HEK293 (cell line): ENCODE results near the gene VASP.

Experiments
- CTCF ChIA-PET: fragments of 350-600 bp; formaldehyde crosslinking; extraction: SDS; loops from one replicate; lab custom pipeline; 2021; ENCODE audit warnings: antibody characterized with exemption; lab: Yijun Ruan, JAX
- POLR2A ChIA-PET: fragments of 300-600 bp; formaldehyde crosslinking; extraction: SDS; loops from one replicate; lab custom pipeline; 2020; ENCODE audit warnings: antibody characterized with exemption, inconsistent platforms; lab: Yijun Ruan, JAX
- H3K27ac ChIP-seq: fragments of 200-500 bp; sonication (Bioruptor generic); 2 replicates; pipeline ENCODE4 v1.5.1; 2014; ENCODE audit warnings: low read depth, low read length, control low read depth, inconsistent platforms; ENCODE audit errors: extremely low read depth
- H3K36me3 ChIP-seq, 2 experiments: fragments of 200-500 bp in 1 of 2; sonication (Bioruptor generic) in 1 of 2; 1 replicate in 1 of 2; 2 replicates in 1 of 2; pipeline ENCODE4 v1.5.1; 2014 to 2017; ENCODE audit warnings: inconsistent platforms in 2 of 2, low read length in 2 of 2; ENCODE audit not compliant: control insufficient read depth in 2 of 2, insufficient read depth in 1 of 2
- H3K4me1 ChIP-seq: fragments of 200-500 bp; sonication (Bioruptor generic); 2 replicates; pipeline ENCODE4 v1.5.1; 2014; ENCODE audit warnings: mild to moderate bottlenecking, low read length, inconsistent platforms; ENCODE audit not compliant: control insufficient read depth, insufficient read depth
- H3K4me3 ChIP-seq: 2 replicates; pipeline ENCODE4 v1.5.1; 2011; ENCODE audit warnings: low read depth, mild to moderate bottlenecking, control low read depth, low read length, moderate library complexity
- H3K9me3 ChIP-seq: fragments of 200-500 bp; sonication (Bioruptor generic); 2 replicates; pipeline ENCODE4 v1.5.1; 2014; ENCODE audit warnings: low read depth, low read length, inconsistent platforms; ENCODE audit not compliant: control insufficient read depth, insufficient read depth
- BCL6B ChIP-seq: fragments of 450-650 bp; formaldehyde crosslinking; IDR thresholded peaks from 2 replicates; pipeline ENCODE4 v1.5.1; 2017; ENCODE audit warnings: missing biosample characterization, missing genetic modification characterization
- ELK4 ChIP-seq: IDR thresholded peaks from 2 replicates; pipeline ENCODE4 v1.6.1; 2011; ENCODE audit warnings: mild to moderate bottlenecking, low read depth, low read length, borderline replicate concordance
- GLI4 ChIP-seq: fragments of 450-650 bp; formaldehyde crosslinking; IDR thresholded peaks from 2 replicates; pipeline ENCODE4 v1.5.1; 2016; ENCODE audit warnings: missing biosample characterization, missing genetic modification characterization
- KLF1 ChIP-seq: fragments of 450-650 bp; formaldehyde crosslinking; IDR thresholded peaks from 2 replicates; pipeline ENCODE4 v1.5.1; 2016; ENCODE audit warnings: missing biosample characterization, missing genetic modification characterization
- KLF16 ChIP-seq: fragments of 450-650 bp; formaldehyde crosslinking; IDR thresholded peaks from 2 replicates; pipeline ENCODE4 v1.5.1; 2017; ENCODE audit warnings: missing biosample characterization, missing genetic modification characterization
- KLF17 ChIP-seq: fragments of 450-650 bp; formaldehyde crosslinking; IDR thresholded peaks from 2 replicates; pipeline ENCODE4 v1.5.1; 2016; ENCODE audit warnings: missing biosample characterization, missing genetic modification characterization
- MYNN ChIP-seq: fragments of 450-650 bp; formaldehyde crosslinking; IDR thresholded peaks from 2 replicates; pipeline ENCODE4 v1.5.1; 2016; ENCODE audit warnings: missing biosample characterization, missing genetic modification characterization, borderline replicate concordance
- PATZ1 ChIP-seq: fragments of 450-650 bp; formaldehyde crosslinking; IDR thresholded peaks from 2 replicates; pipeline ENCODE4 v1.5.1; 2016; ENCODE audit warnings: missing biosample characterization, missing genetic modification characterization
- PRDM1 ChIP-seq: fragments of 450-650 bp; formaldehyde crosslinking; IDR thresholded peaks from 2 replicates; pipeline ENCODE4; 2016; ENCODE audit warnings: missing biosample characterization, missing genetic modification characterization
- TSHZ1 ChIP-seq: fragments of 450-650 bp; formaldehyde crosslinking; IDR thresholded peaks from 2 replicates; pipeline ENCODE4 v1.5.1; 2016; ENCODE audit warnings: missing biosample characterization, missing genetic modification characterization, borderline replicate concordance
- ZNF10 ChIP-seq: fragments of 450-650 bp; formaldehyde crosslinking; IDR thresholded peaks from 2 replicates; pipeline ENCODE4 v1.5.1; 2017; ENCODE audit warnings: missing biosample characterization, missing genetic modification characterization
- ZNF175 ChIP-seq: fragments of 450-650 bp; formaldehyde crosslinking; IDR thresholded peaks from 2 replicates; pipeline ENCODE4 v1.5.1; 2016; ENCODE audit warnings: missing biosample characterization, missing genetic modification characterization
- ZNF184 ChIP-seq: fragments of 450-650 bp; IDR thresholded peaks from 2 replicates; pipeline ENCODE4 v1.5.1; 2018; ENCODE audit warnings: missing biosample characterization, mild to moderate bottlenecking, missing genetic modification characterization
- ZNF248 ChIP-seq: fragments of 450-650 bp; formaldehyde crosslinking; IDR thresholded peaks from 2 replicates; pipeline ENCODE4 v1.5.1; 2017; ENCODE audit warnings: missing biosample characterization, missing genetic modification characterization
- ZNF280C ChIP-seq: fragments of 450-650 bp; formaldehyde crosslinking; IDR thresholded peaks from 2 replicates; pipeline ENCODE4 v1.5.1; 2016; ENCODE audit warnings: missing biosample characterization, missing genetic modification characterization
- ZNF37A ChIP-seq: fragments of 450-650 bp; IDR thresholded peaks from 2 replicates; pipeline ENCODE4 v1.5.1; 2018; ENCODE audit warnings: missing biosample characterization, missing genetic modification characterization
- ZNF518A ChIP-seq: fragments of 450-650 bp; formaldehyde crosslinking; conservative IDR thresholded peaks from 2 replicates; pipeline ENCODE4 v1.5.1; 2016; ENCODE audit warnings: low read depth, missing biosample characterization, missing genetic modification characterization
- ZNF571 ChIP-seq: fragments of 450-650 bp; formaldehyde crosslinking; IDR thresholded peaks from 2 replicates; pipeline ENCODE4 v1.5.0; 2017; ENCODE audit warnings: missing biosample characterization, missing genetic modification characterization
- ZNF747 ChIP-seq: fragments of 450-650 bp; formaldehyde crosslinking; IDR thresholded peaks from 2 replicates; pipeline ENCODE4 v1.5.1; 2016; ENCODE audit warnings: missing biosample characterization, missing genetic modification characterization
- ZSCAN16 ChIP-seq: fragments of 450-650 bp; formaldehyde crosslinking; IDR thresholded peaks from 2 replicates; pipeline ENCODE4 v1.5.1; 2016; ENCODE audit warnings: missing biosample characterization, missing genetic modification characterization
- ZSCAN30 ChIP-seq: fragments of 450-650 bp; IDR thresholded peaks from 2 replicates; pipeline ENCODE4 v1.5.1; 2018; ENCODE audit warnings: missing biosample characterization, mild to moderate bottlenecking, missing genetic modification characterization, moderate library complexity

The VASP gene

GRCh38 chr19:45547965-45548609 lies 40.8 kb downstream of the VASP start:
- H3K4me1 ChIP-seq = no peaks in the 10 kb centered on the region
- POLR2A ChIA-PET = no interaction called here
- CTCF ChIA-PET = interaction anchor here (0.5 to 8.8 kb wide), 5 partner anchors 10 to 95 kb away, joined by 3 to 60 read pairs (median 3); no protein-coding TSS in a partner anchor
- no peak for TF ChIP-seq ZNF248
- TF ChIP-seq TSHZ1 (tag by site-specific recombination) = no peak
- TF ChIP-seq ZNF571 (tag by site-specific recombination) = no peak
- no peak for TF ChIP-seq ELK4
- TF ChIP-seq GLI4 (tag by site-specific recombination) = no peak
- peak; percentile 81; the same call in 1 of the 2 replicates for TF ChIP-seq KLF17 (tag by site-specific recombination)
- 0 out of 2 replicates have a peak, but pooled peaks have one; percentile 22 for TF ChIP-seq KLF16 (tag by site-specific recombination)
- no peak for TF ChIP-seq ZNF280C (tag by site-specific recombination)
- no peak for TF ChIP-seq ZNF175
- no peak for TF ChIP-seq ZNF184 (tag by site-specific recombination)
- no peak for TF ChIP-seq PATZ1 (tag by site-specific recombination)
- TF ChIP-seq MYNN (tag by site-specific recombination) = no peak
- no peak for TF ChIP-seq PRDM1 (tag by site-specific recombination)
- no peak for TF ChIP-seq ZNF747 (tag by site-specific recombination)
- no peak for TF ChIP-seq ZSCAN16 (tag by site-specific recombination)
- TF ChIP-seq KLF1 (tag by site-specific recombination) = peak; percentile 97
- TF ChIP-seq ZNF518A (tag by site-specific recombination) = no peak
- TF ChIP-seq BCL6B (tag by site-specific recombination) = no peak
- no peak for TF ChIP-seq ZSCAN30 (tag by site-specific recombination)
- no peak for TF ChIP-seq ZNF10
- no peak for TF ChIP-seq ZNF37A

More at GRCh38 chr19:45547965-45548609, 40.8 kb downstream of the VASP start:
- Histone ChIP-seq H3K27ac (no peak overlapping the region), H3K36me3 (peaks cover 0 to 2% of the 10 kb centered on the region in 2 experiments; a peak in 1 of 3 replicates), H3K9me3 (no peaks in the 10 kb centered on the region), H3K4me3 (no peak overlapping the region)
